Tibial nerve (tissue), 3 donors: ENCODE data around the gene PACSIN3.

Source experiments
- POLR2A ChIP-seq, 2 donors: fragments of 450-650 bp; IDR thresholded peaks; one replicate each; pipeline ENCODE4 v1.6.1; 2017; ENCODE audit warnings: antibody characterized with exemption in 2 of 2, mild to moderate bottlenecking in 2 of 2, moderate library complexity in 2 of 2
- TF ChIP-seq, protein P1 (sequence below), 5 experiments: fragments of 200-600 bp in 3 of 5; fragments of 450-650 bp in 2 of 5; sonication (generic) in 3 of 5; IDR thresholded peaks; one replicate each; pipeline ENCODE4 v1.5.1; 2016 to 2019; ENCODE audit warnings: antibody characterized with exemption in 5 of 5, mild to moderate bottlenecking in 3 of 5, moderate library complexity in 2 of 5

DNA sequence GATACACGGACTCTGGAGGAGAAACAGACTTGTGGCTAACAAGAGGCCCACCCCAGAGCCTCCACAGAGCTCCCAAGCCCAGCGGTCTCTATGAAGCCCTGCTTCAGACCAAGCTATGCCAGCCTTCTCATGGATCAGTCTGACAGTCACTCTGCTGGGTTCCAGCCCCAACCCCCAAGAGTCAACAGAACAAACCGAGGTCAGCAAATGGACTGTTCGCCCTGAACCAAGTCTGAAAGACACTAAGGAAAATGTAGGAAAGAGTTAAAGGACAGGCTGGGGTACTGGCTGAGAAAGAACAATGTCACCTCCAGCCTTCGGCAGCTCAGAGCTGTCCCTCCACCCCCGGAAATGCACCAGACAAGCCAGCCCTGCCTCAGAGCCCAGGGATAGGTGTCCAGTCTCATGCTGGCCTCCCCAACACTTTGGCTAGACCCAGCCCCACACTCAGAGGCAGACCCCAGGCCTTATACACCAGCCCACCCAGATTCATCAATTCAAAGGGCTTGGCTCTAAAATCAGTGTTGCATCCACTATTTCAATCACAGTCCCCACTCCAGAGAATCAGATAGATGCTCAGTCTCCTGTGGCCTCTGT lies 13.4 kb downstream of the PACSIN3 start:
- TF ChIP-seq, protein P1, sequence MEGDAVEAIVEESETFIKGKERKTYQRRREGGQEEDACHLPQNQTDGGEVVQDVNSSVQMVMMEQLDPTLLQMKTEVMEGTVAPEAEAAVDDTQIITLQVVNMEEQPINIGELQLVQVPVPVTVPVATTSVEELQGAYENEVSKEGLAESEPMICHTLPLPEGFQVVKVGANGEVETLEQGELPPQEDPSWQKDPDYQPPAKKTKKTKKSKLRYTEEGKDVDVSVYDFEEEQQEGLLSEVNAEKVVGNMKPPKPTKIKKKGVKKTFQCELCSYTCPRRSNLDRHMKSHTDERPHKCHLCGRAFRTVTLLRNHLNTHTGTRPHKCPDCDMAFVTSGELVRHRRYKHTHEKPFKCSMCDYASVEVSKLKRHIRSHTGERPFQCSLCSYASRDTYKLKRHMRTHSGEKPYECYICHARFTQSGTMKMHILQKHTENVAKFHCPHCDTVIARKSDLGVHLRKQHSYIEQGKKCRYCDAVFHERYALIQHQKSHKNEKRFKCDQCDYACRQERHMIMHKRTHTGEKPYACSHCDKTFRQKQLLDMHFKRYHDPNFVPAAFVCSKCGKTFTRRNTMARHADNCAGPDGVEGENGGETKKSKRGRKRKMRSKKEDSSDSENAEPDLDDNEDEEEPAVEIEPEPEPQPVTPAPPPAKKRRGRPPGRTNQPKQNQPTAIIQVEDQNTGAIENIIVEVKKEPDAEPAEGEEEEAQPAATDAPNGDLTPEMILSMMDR (IDR thresholded peaks at IDR 0.05), result no peak
- no peak for TF ChIP-seq POLR2A (IDR thresholded peaks at IDR 0.05)
